LoVo (cell line): ENCODE results near the gene OR51T1.
"Not testable (repeated sequence)": the region's sequence is repeated elsewhere in the genome, so short reads cannot be mapped to it uniquely, and the experiment has no call there.

ENCODE experiments used
- DNase-seq: peaks from one replicate; pipeline ENCODE4 v3.0.0-alpha.2; 2016; ENCODE audit warnings: low spot score

Gene OR51T1

GRCh38 chr11:4881860-4882500, at the start of gene OR51T1:
Gene OR51T1, plus strand, starts transcription at chr11:4881900. Its CDS starts 0 bp downstream, at chr11:4881900.
- no peak for DNase-seq

GRCh38 chr11:4839851-4840549, 41.7 kb upstream of the OR51T1 start:
- no peak for DNase-seq

GRCh38 chr11:4848908-4849532, 32.7 kb upstream of the OR51T1 start, which contains the start of gene OR51S1:
Gene OR51S1, minus strand, starts transcription at chr11:4849208. Its CDS starts 0 bp downstream, at chr11:4849208.
- DNase-seq = no peak

GRCh38 chr11:4851033-4851432, 30.7 kb upstream of the OR51T1 start:
- no peak for DNase-seq

GRCh38 chr11:4854286-4854685, 27.4 kb upstream of the OR51T1 start:
- DNase-seq = not testable (repeated sequence)

GRCh38 chr11:4862447-4863236, 19.1 kb upstream of the OR51T1 start:
- no peak for DNase-seq

GRCh38 chr11:4863876-4864275, 17.8 kb upstream of the OR51T1 start:
- no peak for DNase-seq

GRCh38 chr11:4865855-4866254, 15.8 kb upstream of the OR51T1 start:
- DNase-seq = no peak

GRCh38 chr11:4881188-4881587, 512 bp upstream of the OR51T1 start:
- DNase-seq = no peak

GRCh38 chr11:4882543-4882942, 843 bp downstream of the OR51T1 start:
- no peak for DNase-seq

- no peak for DNase-seq
Observed at GRCh38 chr11:4884361-4884760, 2.7 kb downstream of the OR51T1 start.

GRCh38 chr11:4886186-4886585, 4.5 kb downstream of the OR51T1 start:
- no peak for DNase-seq

- no peak for DNase-seq
Observed at GRCh38 chr11:4887591-4887990, 5.9 kb downstream of the OR51T1 start.

- no peak for DNase-seq
Observed at GRCh38 chr11:4890279-4890678, 8.6 kb downstream of the OR51T1 start.

- DNase-seq = peak; percentile 9
Observed at GRCh38 chr11:4891996-4892640, 10.4 kb downstream of the OR51T1 start.

GRCh38 chr11:4903484-4903883, 21.8 kb downstream of the OR51T1 start, which contains the start of gene OR51A7:
Gene OR51A7, plus strand, starts transcription at chr11:4903783. Its CDS starts 3,587 bp downstream, at chr11:4907370.
- DNase-seq = no peak

GRCh38 chr11:4916581-4916980, 34.9 kb downstream of the OR51T1 start:
- DNase-seq = no peak

GRCh38 chr11:4919250-4919649, 37.5 kb downstream of the OR51T1 start, which contains the start of gene OR51G2:
Gene OR51G2, minus strand, starts transcription at chr11:4919350. Its CDS starts 3,687 bp downstream, at chr11:4915663.
- no peak for DNase-seq

GRCh38 chr11:4921796-4922195, 40.1 kb downstream of the OR51T1 start:
- no peak for DNase-seq

GRCh38 chr11:4922304-4922703, 40.6 kb downstream of the OR51T1 start:
- DNase-seq = no peak

GRCh38 chr11:4924239-4924638, 42.5 kb downstream of the OR51T1 start, which contains the start of gene OR51G1:
Gene OR51G1, minus strand, starts transcription at chr11:4924339. Its CDS starts 0 bp downstream, at chr11:4924339.
- no peak for DNase-seq
